ENCODE measurements around the gene GFM1. TPM values are rescaled to one million over a fixed set of nuclear protein-coding genes. Genes with fewer than 3 reads are reported as not detected.

Gene GFM1
- total and polyA plus RNA-seq, 2 of the 13 experiments (the other 11 are each of a cell fraction or from before 2014, with no cell fraction given), result 10.5 to 59.0 TPM

GRCh38 chr3:158644345-158644908, at the start of gene GFM1 (continued):
- TF ChIP-seq ZNF580 (CRISPR knock-in tag; IDR thresholded peaks at IDR 0.05; ENCODE audit: borderline replicate concordance, low read depth) (peak; percentile 91; the same call in 1 of the 2 replicates), REXO4 (CRISPR knock-in tag; IDR thresholded peaks at IDR 0.05; ENCODE audit: borderline replicate concordance) (no peak), ZNF747 (CRISPR knock-in tag; IDR thresholded peaks at IDR 0.05; ENCODE audit: borderline replicate concordance) (no peak; the same call in 1 of the 2 replicates), MAF1 (CRISPR knock-in tag; IDR thresholded peaks at IDR 0.05; ENCODE audit: borderline replicate concordance) (no peak), ZNF792 (CRISPR knock-in tag; IDR thresholded peaks at IDR 0.05) (peak; percentile 78; the same call in 1 of the 2 replicates), HINFP (CRISPR knock-in tag; IDR thresholded peaks at IDR 0.05; ENCODE audit: low read depth) (no peak), PATZ1 (CRISPR knock-in tag; IDR thresholded peaks at IDR 0.05) (peak; percentile 61; the same call in 1 of the 2 replicates), MXI1 (IDR thresholded peaks at IDR 0.05; ENCODE audit: borderline replicate concordance, low read depth, low read length) (peak; percentile 95; the same call in 2 of the 3 replicates), ZNF691 (CRISPR knock-in tag; IDR thresholded peaks at IDR 0.05; ENCODE audit: borderline replicate concordance, low read depth) (peak; percentile 90; the same call in 1 of the 2 replicates), CEBPG (CRISPR knock-in tag; IDR thresholded peaks at IDR 0.05) (peak; percentile 66), ZNF343 (CRISPR knock-in tag; IDR thresholded peaks at IDR 0.05) (0 out of 2 replicates have a peak, but pooled peaks have one; percentile 41), CBX1 (IDR thresholded peaks at IDR 0.05; ENCODE audit: low read depth) (peak; percentile 96), POLR2A (IDR thresholded peaks at IDR 0.05; ENCODE audit: insufficient read depth in 1 of 2, low read depth in 2 of 2, low read length in 2 of 2) (peak; percentile 75 to 81), FOXA3 (CRISPR knock-in tag; IDR thresholded peaks at IDR 0.05) (peak; percentile 65), ZNF557 (CRISPR knock-in tag; IDR thresholded peaks at IDR 0.05) (no peak), BRF2 (CRISPR knock-in tag; IDR thresholded peaks at IDR 0.05) (peak; percentile 65; the same call in 1 of the 2 replicates), ZNF589 (CRISPR knock-in tag; conservative IDR thresholded peaks at IDR 0.05) (no peak; the same call in 1 of the 2 replicates), ZKSCAN8 (CRISPR knock-in tag; IDR thresholded peaks at IDR 0.05; ENCODE audit: borderline replicate concordance) (peak; percentile 68; the same call in 1 of the 2 replicates), ZNF503 (CRISPR knock-in tag; IDR thresholded peaks at IDR 0.05) (peak; percentile 53), HDAC1 (CRISPR knock-in tag; IDR thresholded peaks at IDR 0.05) (peak; percentile 99), ZNF550 (CRISPR knock-in tag; IDR thresholded peaks at IDR 0.05; ENCODE audit: borderline replicate concordance) (no peak), HDAC6 (IDR thresholded peaks at IDR 0.05; ENCODE audit: low read depth, low read length) (no peak)
